ENCODE data around the gene RNF14.
"Not testable (repeated sequence)": the region's sequence is repeated elsewhere in the genome, so short reads cannot be mapped to it uniquely, and the experiment has no call there.

The RNF14 gene

DNA sequence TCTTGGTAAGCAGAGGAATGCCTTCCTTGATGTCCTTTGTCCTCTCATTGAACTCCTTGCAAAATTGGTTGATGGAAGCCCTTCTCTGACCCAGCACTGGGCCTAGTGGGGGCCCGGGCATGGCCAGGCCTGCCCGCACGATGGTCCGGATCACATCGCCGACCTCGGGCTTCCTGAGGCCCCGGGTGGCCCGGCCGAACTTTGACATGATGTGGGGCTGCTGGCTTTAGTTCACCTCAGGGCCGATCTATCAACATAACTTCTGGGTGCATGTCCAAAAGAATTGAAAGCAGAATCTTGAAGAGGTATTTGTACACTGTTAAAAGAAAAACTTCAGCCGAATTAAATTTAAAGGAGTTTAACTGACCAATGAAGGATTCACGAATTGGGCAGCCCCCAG, 68.0 kb downstream of the RNF14 start:
- H3K4me3 Mint-ChIP-seq: no peak overlapping the region
- peaks cover 25% of the 10 kb centered on the region for H3K4me1 Mint-ChIP-seq
- H3K9me3 Mint-ChIP-seq: no peaks in the 10 kb centered on the region
- H3K27me3 Mint-ChIP-seq: no peaks in the 10 kb centered on the region
- no peak overlapping the region for H3K27ac Mint-ChIP-seq
- no peak for DNase-seq
- ATAC-seq: no peak

DNA sequence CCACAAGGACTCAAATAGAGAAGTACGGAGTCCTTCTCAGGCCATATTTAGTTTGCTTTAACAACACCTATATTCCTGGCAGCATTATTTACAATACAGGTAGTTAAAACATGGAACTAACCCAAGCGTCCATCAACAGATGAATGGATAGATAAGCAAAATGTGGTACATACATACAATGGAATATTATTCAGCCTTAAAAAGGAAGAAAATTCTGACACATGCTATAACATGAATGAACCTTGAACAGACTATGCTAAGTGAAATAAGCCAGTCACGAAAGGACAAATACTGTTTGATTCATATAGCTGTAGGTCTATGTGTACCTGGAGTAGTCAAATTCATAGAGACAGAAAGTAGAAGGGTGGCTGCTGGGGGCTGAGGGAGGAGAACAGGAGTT, 68.7 kb downstream of the RNF14 start:
- H3K4me3 Mint-ChIP-seq, H3K9me3 Mint-ChIP-seq, H3K27ac Mint-ChIP-seq, DNase-seq, H3K27me3 Mint-ChIP-seq, ATAC-seq: not testable (repeated sequence)
- peaks cover 25% of the 10 kb centered on the region for H3K4me1 Mint-ChIP-seq

GRCh38 chr5:142038735-142039134, 69.8 kb downstream of the RNF14 start:
- ATAC-seq (no peak), DNase-seq (no peak)
- peaks cover 16% of the 10 kb centered on the region for H3K4me1 Mint-ChIP-seq
- no peak overlapping the region for H3K4me3 Mint-ChIP-seq
- H3K27me3 Mint-ChIP-seq: no peaks in the 10 kb centered on the region
- no peaks in the 10 kb centered on the region for H3K9me3 Mint-ChIP-seq
- H3K27ac Mint-ChIP-seq: no peak overlapping the region

Measured in stimulated activated naive CD8-positive, alpha-beta T cell treated with anti-CD3 and anti-CD28 coated beads, Interleukin-15, amount 100 ng/mL, for 72 hours (primary cell).